ENCODE measurements around the gene TEX29. TPM values are rescaled to one million over a fixed set of nuclear protein-coding genes. Genes with fewer than 3 reads are reported as not detected.

The TEX29 gene
- total RNA-seq, 2 experiments from 2014 or later = 0.51 to 0.80 TPM

DNA sequence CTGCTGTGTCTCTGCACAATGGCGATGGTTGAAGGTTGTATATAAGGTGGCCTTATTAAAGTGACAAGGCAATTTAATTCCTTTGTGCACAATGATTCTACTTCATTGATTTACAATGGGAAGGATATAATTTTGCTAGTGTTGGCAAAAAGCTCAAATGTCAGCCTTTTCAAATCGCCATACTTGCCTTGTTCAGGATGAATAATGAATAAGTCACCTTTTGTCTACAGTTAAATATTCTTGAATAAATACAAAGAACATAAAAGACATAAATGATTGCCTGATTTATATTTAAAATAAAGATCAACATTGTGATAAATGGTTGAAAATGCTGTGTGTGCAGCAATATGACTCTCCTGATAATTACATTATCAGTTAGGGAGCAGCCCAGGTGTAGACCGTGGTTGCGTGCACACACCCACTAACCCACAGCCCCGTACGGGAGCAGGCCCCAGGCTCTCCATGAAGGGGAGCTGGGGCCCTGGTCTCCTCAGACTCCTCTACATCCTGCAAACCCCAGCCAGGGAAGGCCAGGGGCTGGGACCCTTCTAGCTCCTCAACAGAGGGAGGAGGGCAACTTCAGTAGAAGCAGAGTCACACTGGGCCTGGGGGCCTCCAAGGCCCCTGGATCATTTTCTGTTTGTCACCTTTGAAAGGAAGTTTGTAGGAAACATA is 64.9 kb downstream of the TEX29 start:
- Mint-ChIP-seq H3K27ac (peak overlapping the region; percentile 73), H3K36me3 (no peaks in the 10 kb centered on the region), H3K9me3 (no peaks in the 10 kb centered on the region), H3K4me1 (peaks cover 26% of the 10 kb centered on the region), H3K4me3 (peak overlapping the region; percentile 60), H3K27me3 (peaks cover 2% of the 10 kb centered on the region)
- ATAC-seq (ENCODE audit: low read depth) (no peak), DNase-seq (peak; percentile 24)
- POLR2A ChIA-PET = interaction anchor here (0.9 kb wide), 1 partner anchor 670 kb away, joined by 3 read pairs; no protein-coding TSS in a partner anchor

DNA sequence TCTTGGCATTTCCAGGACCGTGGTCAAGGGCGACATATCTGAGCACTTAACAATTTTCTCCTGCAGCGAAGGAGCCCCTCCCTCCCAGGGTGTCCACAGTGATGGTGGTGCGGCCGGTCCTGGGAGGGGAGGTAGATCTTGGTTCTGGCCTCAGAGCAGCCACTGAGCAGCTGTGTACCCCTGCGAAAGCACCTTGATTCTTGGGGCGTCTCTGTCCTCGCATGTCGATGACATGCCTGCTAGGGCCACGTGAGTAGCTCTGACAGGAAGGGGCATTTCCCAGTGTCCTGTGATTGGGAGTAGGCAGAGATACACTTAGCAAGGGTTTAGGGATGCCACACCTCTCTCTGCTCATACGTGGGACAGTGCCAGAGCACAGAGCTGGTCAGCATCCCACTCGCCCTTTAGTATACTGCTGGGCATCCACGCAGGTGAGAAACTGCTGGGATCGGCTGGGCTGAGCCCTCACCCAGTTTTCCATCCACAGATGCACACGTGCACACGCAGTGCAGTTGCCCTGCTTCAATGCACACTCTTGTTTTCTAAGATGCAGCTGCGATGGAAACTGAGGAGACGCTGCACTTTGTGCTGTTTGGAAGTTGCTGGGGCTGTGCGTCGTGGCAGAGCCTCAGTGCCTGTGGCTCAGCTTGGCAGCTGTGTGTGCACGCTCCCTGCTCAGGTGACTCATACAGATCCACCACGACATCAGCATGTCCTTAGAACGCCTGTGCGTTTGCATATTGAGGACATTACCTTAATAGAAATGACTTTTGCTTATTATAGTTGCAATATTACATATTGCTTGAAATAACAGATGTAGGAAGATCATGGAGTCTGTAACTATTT is 66.8 kb downstream of the TEX29 start:
- H3K4me1 Mint-ChIP-seq = peaks cover 26% of the 10 kb centered on the region
- H3K27me3 Mint-ChIP-seq = no peaks in the 10 kb centered on the region
- POLR2A ChIA-PET = no interaction called here
- DNase-seq (peak; percentile 10), ATAC-seq (ENCODE audit: low read depth) (no peak)
- no peaks in the 10 kb centered on the region for H3K9me3 Mint-ChIP-seq
- H3K27ac Mint-ChIP-seq = no peak overlapping the region
- no peaks in the 10 kb centered on the region for H3K36me3 Mint-ChIP-seq
- no peak overlapping the region for H3K4me3 Mint-ChIP-seq

DNA sequence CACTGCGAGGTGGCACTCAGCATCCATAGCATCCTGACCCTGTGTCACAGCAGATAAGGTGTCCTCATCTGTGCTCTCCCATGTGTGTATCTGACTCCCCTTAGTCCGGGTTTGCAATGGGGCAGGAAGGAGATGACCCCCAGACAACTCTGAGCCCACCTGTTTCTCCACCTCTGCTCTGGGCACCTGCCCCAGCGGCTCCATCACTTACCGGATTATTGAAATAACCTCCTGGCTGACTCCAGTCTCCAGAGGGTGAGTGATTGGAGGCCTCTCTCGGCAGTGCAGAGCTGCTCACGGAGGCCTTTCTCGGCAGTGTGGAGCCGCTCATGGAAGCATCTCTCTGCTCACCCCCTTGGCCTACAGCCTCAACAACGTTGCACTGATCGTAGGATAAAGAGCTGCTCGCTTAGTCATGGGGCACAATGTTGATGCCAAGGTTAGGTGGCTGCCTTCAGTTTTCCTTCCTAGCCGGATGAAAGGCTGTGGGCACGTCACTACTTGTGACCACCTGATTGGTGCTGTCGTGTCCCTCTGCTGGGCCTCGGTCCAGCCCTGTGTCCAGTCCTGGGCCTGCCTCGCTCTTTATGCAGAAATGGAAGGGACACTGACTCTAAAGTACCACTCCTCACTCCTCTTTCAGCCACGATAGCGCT is 67.6 kb downstream of the TEX29 start:
- DNase-seq = peak; percentile 5
- H3K4me1 Mint-ChIP-seq = peaks cover 26% of the 10 kb centered on the region
- H3K27me3 Mint-ChIP-seq = no peaks in the 10 kb centered on the region
- H3K9me3 Mint-ChIP-seq = no peaks in the 10 kb centered on the region
- no peak for ATAC-seq (ENCODE audit: low read depth)
- POLR2A ChIA-PET = no interaction called here
- no peak overlapping the region for H3K4me3 Mint-ChIP-seq
- H3K36me3 Mint-ChIP-seq = no peaks in the 10 kb centered on the region
- no peak overlapping the region for H3K27ac Mint-ChIP-seq

DNA sequence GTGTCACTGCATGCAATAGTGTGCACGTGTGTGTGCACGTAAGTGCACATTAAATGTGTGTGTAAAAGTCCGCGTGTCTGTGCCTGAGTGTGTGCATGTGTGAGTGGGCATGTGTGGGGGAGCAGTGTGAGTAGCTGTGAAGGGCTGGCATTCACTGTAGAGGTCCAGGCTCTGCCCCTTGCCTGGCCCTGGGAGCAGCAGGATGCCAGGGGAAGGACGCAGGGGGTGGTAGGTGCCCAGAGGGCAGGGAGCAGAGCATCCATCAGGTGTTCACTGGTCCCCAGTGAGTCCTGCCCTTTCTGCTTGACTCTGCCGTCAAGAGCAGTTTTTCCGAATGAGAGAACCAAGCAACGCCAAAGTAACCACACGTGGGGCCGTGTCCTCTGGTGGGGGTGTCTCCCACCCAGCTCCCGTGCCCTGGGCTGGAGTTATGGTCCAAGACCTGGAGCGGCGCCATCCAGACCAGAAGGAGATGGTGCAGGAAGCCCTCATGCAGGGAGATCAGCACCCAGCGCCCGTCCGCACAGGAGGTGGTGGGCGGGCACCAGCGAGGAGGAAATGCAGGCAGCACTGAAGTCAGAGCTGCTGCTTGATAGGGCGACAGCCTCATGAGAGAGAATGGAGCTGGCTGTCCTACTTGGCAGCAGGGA is 68.5 kb downstream of the TEX29 start:
- peak overlapping the region; percentile 14 for H3K4me3 Mint-ChIP-seq
- H3K27ac Mint-ChIP-seq = peak overlapping the region; percentile 66
- H3K4me1 Mint-ChIP-seq = peaks cover 24% of the 10 kb centered on the region
- H3K9me3 Mint-ChIP-seq = no peaks in the 10 kb centered on the region
- H3K27me3 Mint-ChIP-seq = no peaks in the 10 kb centered on the region
- POLR2A ChIA-PET = no interaction called here
- H3K36me3 Mint-ChIP-seq = no peaks in the 10 kb centered on the region
- DNase-seq (peak; percentile 52), ATAC-seq (ENCODE audit: low read depth) (peak; percentile 79)

DNA sequence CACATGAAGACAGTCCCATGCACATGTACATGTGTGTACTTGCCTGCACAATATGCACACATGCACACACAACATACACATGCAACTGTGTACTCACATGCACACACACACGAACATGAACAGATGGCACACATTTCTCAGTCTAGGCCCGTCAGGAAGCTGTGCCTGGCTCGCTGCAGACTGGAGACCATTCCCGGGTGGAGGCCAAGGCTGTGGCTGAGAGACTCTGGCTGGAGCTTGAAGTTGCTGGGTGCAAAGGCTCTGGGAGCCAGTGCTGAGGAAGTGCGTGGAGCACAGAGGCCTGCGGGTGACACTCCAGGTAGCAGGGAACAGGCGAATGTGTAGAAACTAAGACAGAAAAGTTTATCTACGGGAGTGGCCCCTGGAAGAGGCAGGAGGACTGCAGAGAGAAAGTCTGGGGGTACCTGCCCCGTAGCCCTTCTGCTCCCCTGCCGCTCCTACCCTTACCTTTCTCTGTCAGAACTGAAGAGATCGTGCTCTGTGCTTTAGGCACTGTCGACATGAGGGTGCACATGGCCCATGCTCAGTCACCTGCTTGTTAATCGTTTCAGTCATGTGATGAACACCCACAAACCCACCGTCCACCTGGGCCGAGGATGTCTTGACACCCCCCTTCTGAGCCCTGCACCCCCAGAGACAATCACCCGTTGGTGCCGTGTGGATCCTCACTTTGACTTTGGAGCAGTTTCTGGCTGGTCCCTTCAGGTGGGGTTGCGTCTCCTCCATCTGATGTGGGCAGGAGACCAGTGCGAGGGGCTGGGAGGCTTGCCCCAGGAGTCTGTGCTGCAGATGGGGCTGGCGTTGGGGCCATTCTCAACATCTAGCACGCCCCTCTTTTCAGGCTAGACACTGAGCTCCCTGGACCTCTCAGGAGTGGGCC is 69.4 kb downstream of the TEX29 start:
- POLR2A ChIA-PET = no interaction called here
- Mint-ChIP-seq H3K4me3 (no peak overlapping the region), H3K4me1 (peaks cover 15% of the 10 kb centered on the region), H3K36me3 (no peaks in the 10 kb centered on the region), H3K27me3 (no peaks in the 10 kb centered on the region), H3K9me3 (no peaks in the 10 kb centered on the region), H3K27ac (no peak overlapping the region)
- DNase-seq (no peak), ATAC-seq (ENCODE audit: low read depth) (no peak)

DNA sequence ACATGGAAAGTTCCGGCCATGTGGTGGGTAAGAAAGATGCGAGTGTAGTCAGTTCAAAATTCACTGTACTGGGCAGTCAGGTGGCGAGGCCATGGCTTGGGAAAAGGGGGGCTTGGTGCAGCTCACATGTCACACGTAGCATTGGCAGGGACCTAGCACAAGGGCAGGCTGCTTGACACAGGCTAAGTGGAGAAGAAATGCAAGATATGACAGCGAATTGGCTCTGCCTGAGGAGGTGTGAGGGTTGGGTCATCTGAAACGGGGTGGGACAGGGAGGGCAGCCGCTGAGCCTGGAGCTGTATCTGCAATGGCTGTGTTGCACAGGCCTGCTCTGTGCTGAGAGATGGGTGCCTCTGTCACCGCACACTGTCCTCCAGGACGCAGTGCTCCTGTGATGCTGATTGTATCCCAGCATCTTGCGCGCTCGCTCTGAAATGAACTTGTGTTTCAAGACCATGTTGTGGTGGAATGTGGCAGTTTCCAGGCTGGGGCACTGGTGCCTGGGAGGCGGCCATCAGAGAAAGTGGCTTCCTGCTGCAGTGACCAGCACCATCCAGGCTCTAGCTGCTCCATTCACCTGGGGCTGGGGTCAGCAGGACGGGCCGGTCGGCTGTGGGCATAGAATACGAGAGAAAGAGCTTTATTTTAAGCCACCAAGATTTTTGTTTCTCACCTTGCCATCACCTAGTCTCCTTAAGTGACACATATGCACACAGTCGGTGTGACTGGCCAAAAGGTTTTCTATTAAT is 70.3 kb downstream of the TEX29 start:
- H3K4me1 Mint-ChIP-seq = peaks cover 11% of the 10 kb centered on the region
- DNase-seq = no peak
- no peaks in the 10 kb centered on the region for H3K9me3 Mint-ChIP-seq
- no peak overlapping the region for H3K27ac Mint-ChIP-seq
- POLR2A ChIA-PET = no interaction called here
- no peak for ATAC-seq (ENCODE audit: low read depth)
- H3K27me3 Mint-ChIP-seq = no peaks in the 10 kb centered on the region
- no peak overlapping the region for H3K4me3 Mint-ChIP-seq
- H3K36me3 Mint-ChIP-seq = no peaks in the 10 kb centered on the region

DNA sequence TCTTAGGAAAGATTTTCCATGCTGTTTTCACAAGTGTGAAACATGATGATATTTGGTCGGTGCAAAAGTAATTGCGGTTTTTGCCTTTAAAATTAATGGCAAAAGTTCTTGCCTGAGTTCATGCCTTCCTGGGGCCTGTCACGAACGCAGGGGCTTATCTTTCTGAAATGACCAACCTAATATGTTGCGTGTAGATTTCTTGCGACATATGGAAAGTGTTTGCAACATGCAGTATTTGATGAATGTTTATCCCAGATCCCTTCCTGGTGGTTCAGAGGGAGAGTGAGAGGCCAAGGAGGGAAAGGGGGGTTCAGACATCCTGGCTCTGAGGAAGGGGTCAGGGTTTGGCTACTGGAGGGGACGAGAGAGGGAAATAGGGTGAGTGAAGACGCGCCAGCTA is 72.0 kb downstream of the TEX29 start:
- POLR2A ChIA-PET = no interaction called here
- Mint-ChIP-seq H3K4me3 (no peak overlapping the region), H3K4me1 (peaks cover 10% of the 10 kb centered on the region), H3K36me3 (no peaks in the 10 kb centered on the region), H3K9me3 (no peaks in the 10 kb centered on the region), H3K27ac (no peak overlapping the region), H3K27me3 (no peaks in the 10 kb centered on the region)
- ATAC-seq (ENCODE audit: low read depth) (no peak), DNase-seq (no peak)

DNA sequence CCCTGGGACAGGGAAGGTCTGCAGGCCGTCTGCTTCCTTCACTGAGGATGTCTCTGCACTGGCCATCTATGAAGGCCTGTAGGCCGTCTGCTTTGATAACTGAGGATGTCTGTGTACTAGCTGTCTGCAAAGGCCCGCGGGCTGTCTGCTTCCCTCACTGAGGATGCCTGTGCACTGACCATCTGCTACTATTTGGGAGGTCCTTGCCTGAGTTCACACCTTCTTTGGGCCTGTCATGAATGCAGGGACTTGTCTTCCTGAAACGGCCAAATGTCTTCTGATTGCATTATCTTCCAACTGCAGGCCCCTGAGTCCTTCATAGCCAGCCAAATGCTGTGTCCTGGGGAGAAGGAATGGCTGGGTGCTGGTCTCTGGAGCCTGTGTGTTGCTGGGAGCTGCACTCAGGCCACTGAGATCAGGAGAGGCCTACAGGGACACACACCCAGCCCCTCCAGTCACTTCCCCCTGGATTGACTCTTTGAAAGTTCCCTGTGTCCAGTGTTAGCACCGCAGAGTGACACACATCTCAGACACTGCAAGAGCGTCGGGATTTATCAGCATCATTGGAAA is 72.9 kb downstream of the TEX29 start:
- H3K9me3 Mint-ChIP-seq = no peaks in the 10 kb centered on the region
- peaks cover 10% of the 10 kb centered on the region for H3K4me1 Mint-ChIP-seq
- H3K27me3 Mint-ChIP-seq = no peaks in the 10 kb centered on the region
- H3K36me3 Mint-ChIP-seq = no peaks in the 10 kb centered on the region
- DNase-seq = no peak
- no peak overlapping the region for H3K27ac Mint-ChIP-seq
- ATAC-seq (ENCODE audit: low read depth) = no peak
- no peak overlapping the region for H3K4me3 Mint-ChIP-seq
- POLR2A ChIA-PET = no interaction called here

Other genes with a start within 250 kb of the TEX29 start
- gene ARHGEF7, start 205.3 kb upstream of the TEX29 start, total RNA-seq = 10 to 100 TPM; 78.9 to 82.0 TPM

Data from activated naive CD8-positive, alpha-beta T cell treated with anti-CD3 and anti-CD28 coated beads, Interleukin-2, amount 10 ng/mL, durations not matched to agents 7 days and 5 days (primary cell).